ENCODE data around the gene GNAQ. TPM values are rescaled to one million over a fixed set of nuclear protein-coding genes. Genes with fewer than 3 reads are reported as not detected.

GNAQ gene
- total and polyA plus RNA-seq, 2 of the 13 experiments (the other 11 are each of a cell fraction or from before 2014, with no cell fraction given) = 16.5 to 17.7 TPM

DNA sequence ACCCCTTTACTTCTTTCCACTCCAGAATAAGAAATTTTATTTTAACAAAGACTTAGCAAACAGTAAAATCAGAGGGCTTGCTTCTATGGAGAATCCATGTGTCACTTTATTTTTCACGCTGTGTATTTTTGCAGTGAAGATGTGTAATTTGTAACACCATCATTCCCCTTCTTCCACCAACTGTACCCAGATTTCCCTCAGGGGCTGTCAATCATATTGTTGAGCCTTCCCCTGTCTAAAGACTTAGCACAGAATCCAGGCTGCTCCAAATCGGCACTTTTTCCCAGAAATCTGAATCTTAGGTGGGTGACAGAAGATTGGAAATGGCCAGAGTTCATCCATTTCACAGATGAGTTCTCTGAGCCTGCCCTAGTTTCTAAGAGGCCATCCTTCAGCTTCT lies 115.9 kb downstream of the GNAQ start:
- Histone ChIP-seq H3K4me1 (ENCODE audit: insufficient read depth, low read length) (no peaks in the 10 kb centered on the region), H3K4me2 (ENCODE audit: low read depth, low read length) (no peak overlapping the region), H3K4me3 (replicated peaks in 1 of 3; ENCODE audit: insufficient read depth in 1 of 3, low read depth in 2 of 3, low read length in 3 of 3) (no peak overlapping the region), H3K9ac (ENCODE audit: insufficient read depth, low read depth, low read length) (no peak overlapping the region), H3K27me3 (ENCODE audit: control insufficient read depth in 1 of 2, insufficient read depth in 2 of 2, low read length in 2 of 2) (no peaks in the 10 kb centered on the region), H3K79me2 (ENCODE audit: insufficient read depth, low read length) (no peaks in the 10 kb centered on the region), H4K20me1 (ENCODE audit: insufficient read depth, low read length) (no peaks in the 10 kb centered on the region), H3K9me3 (ENCODE audit: low read length) (no peaks in the 10 kb centered on the region), H2AFZ (ENCODE audit: low read length) (no peak overlapping the region), H3K36me3 (replicated peaks in 1 of 2; ENCODE audit: control insufficient read depth in 1 of 2, insufficient read depth in 2 of 2, low read length in 2 of 2) (peaks cover 0 to 20% of the 10 kb centered on the region in 2 experiments; a peak in 3 of 5 replicates), H3K27ac (ENCODE audit: extremely low read length, insufficient read depth, low read length) (no peak overlapping the region)
- DNase-seq (ENCODE audit: low spot score) (no peak), ATAC-seq (no peak), FAIRE-seq (no peak)
- in situ Hi-C loops (cut with HindIII; ENCODE audit: extremely low pct_ligation_motif_present, low pct_unique_long_range_greater_than_20kb) = no loop called here
- intact Hi-C loops (cut with micrococcal nuclease; ENCODE audit: unreplicated experiment) = no loop called here
- 98% methylated on average over 2 of the region's 2 CpGs for WGBS (ENCODE audit: low lambda C conversion rate)
- CTCF ChIA-PET (ENCODE audit: low intra/inter-chr PET ratio, low total read pairs) = no interaction called here
- BruUV-seq (replicated peaks) = no TSS peak
- TF ChIP-seq ZNF556 (CRISPR knock-in tag; IDR thresholded peaks at IDR 0.05; ENCODE audit: borderline replicate concordance) (no peak), ZSCAN30 (CRISPR knock-in tag; IDR thresholded peaks at IDR 0.05) (no peak), ZNF24 (IDR thresholded peaks at IDR 0.05) (no peak), ZNF569 (CRISPR knock-in tag; IDR thresholded peaks at IDR 0.05; ENCODE audit: borderline replicate concordance) (no peak), HNRNPH1 (optimal IDR thresholded peaks at IDR 0.05; ENCODE audit: low read depth, low read length) (no peak), PCBP2 (optimal IDR thresholded peaks at IDR 0.05; ENCODE audit: low read depth, low read length, poor library complexity, severe bottlenecking) (no peak), MZF1 (CRISPR knock-in tag; IDR thresholded peaks at IDR 0.05; ENCODE audit: borderline replicate concordance) (no peak), ZNF775 (CRISPR knock-in tag; IDR thresholded peaks at IDR 0.05; ENCODE audit: borderline replicate concordance) (no peak), ZNF549 (CRISPR knock-in tag; IDR thresholded peaks at IDR 0.05) (no peak), CBFB (CRISPR knock-in tag; IDR thresholded peaks at IDR 0.05) (no peak), MTF1 (CRISPR knock-in tag; IDR thresholded peaks at IDR 0.05) (no peak), ZNF770 (CRISPR knock-in tag; IDR thresholded peaks at IDR 0.05) (no peak), AHR (CRISPR knock-in tag; IDR thresholded peaks at IDR 0.05) (no peak), TARDBP (CRISPR knock-in tag; IDR thresholded peaks at IDR 0.05) (no peak), ZNF143 (CRISPR knock-in tag; IDR thresholded peaks at IDR 0.05) (no peak)
- TF ChIP-seq, protein P1, sequence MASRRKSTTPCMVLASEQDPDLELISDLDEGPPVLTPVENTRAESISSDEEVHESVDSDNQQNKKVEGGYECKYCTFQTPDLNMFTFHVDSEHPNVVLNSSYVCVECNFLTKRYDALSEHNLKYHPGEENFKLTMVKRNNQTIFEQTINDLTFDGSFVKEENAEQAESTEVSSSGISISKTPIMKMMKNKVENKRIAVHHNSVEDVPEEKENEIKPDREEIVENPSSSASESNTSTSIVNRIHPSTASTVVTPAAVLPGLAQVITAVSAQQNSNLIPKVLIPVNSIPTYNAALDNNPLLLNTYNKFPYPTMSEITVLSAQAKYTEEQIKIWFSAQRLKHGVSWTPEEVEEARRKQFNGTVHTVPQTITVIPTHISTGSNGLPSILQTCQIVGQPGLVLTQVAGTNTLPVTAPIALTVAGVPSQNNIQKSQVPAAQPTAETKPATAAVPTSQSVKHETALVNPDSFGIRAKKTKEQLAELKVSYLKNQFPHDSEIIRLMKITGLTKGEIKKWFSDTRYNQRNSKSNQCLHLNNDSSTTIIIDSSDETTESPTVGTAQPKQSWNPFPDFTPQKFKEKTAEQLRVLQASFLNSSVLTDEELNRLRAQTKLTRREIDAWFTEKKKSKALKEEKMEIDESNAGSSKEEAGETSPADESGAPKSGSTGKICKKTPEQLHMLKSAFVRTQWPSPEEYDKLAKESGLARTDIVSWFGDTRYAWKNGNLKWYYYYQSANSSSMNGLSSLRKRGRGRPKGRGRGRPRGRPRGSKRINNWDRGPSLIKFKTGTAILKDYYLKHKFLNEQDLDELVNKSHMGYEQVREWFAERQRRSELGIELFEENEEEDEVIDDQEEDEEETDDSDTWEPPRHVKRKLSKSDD (CRISPR knock-in tag; IDR thresholded peaks at IDR 0.05; ENCODE audit: low read depth) = no peak
- TF ChIP-seq, protein P2, sequence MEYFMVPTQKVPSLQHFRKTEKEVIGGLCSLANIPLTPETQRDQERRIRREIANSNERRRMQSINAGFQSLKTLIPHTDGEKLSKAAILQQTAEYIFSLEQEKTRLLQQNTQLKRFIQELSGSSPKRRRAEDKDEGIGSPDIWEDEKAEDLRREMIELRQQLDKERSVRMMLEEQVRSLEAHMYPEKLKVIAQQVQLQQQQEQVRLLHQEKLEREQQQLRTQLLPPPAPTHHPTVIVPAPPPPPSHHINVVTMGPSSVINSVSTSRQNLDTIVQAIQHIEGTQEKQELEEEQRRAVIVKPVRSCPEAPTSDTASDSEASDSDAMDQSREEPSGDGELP (IDR thresholded peaks at IDR 0.05; ENCODE audit: borderline replicate concordance, low read depth) = no peak
- POLR2A ChIA-PET = no interaction called here

All from HepG2 (cell line).